GM12872 (cell line): ENCODE data around the gene MVB12B.

Experiments used
- TF ChIP-seq, protein P1 (sequence below): IDR thresholded peaks from 3 replicates; pipeline ENCODE4 v1.5.1; 2011; ENCODE audit warnings: low read depth, mild to moderate bottlenecking, low read length, moderate library complexity; ENCODE audit not compliant: insufficient read depth

The MVB12B gene

DNA sequence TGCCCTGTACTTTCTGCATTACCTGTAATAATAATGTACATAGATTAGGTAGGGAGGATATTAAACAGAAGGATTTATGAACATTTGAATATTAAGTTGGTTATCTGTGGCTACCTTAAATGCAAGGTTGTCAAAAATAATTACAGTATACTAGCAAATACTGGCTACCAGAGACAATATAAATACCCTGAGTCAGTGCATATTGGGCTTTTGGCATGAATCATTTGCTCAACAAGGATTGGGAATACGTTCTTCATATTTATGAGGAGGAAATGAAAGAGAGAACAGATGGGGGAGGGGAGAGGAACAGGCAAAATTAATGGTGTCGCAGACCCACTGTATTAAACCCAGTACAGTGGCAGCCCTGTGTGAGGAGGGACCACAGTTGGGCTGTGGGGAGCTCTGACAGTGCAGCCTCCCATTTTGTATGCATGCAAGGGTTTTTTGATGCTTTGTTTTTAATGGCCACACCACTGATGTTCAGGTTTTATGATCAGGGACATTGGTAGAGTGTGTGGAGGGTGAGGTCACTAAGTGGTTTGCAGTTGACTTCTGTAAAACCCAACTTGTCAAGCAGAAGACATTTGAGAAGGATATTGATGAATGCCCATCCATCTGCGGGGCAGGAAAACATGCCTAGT, 56.9 kb downstream of the MVB12B start:
- TF ChIP-seq, protein P1, sequence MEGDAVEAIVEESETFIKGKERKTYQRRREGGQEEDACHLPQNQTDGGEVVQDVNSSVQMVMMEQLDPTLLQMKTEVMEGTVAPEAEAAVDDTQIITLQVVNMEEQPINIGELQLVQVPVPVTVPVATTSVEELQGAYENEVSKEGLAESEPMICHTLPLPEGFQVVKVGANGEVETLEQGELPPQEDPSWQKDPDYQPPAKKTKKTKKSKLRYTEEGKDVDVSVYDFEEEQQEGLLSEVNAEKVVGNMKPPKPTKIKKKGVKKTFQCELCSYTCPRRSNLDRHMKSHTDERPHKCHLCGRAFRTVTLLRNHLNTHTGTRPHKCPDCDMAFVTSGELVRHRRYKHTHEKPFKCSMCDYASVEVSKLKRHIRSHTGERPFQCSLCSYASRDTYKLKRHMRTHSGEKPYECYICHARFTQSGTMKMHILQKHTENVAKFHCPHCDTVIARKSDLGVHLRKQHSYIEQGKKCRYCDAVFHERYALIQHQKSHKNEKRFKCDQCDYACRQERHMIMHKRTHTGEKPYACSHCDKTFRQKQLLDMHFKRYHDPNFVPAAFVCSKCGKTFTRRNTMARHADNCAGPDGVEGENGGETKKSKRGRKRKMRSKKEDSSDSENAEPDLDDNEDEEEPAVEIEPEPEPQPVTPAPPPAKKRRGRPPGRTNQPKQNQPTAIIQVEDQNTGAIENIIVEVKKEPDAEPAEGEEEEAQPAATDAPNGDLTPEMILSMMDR: no peak

DNA sequence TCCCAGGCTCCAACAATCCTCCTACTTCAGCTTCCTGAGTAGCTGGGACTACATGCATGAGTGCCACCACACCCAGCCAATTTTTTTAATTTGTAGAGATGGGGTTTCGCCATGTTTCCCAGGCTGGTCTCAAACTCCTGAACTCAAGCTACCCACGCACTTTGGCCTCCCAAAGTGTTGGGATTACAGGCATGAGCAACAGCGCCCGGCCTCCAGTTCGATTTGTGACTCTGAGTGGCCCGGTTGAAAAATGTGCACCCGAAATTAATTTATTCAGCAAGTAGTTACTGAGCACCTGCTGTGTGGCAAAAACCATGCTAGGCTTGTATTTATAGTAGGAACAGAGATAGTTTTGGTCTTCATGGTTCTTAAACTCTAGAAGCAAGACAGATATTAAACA, 58.3 kb downstream of the MVB12B start:
- TF ChIP-seq, protein P1: no peak

DNA sequence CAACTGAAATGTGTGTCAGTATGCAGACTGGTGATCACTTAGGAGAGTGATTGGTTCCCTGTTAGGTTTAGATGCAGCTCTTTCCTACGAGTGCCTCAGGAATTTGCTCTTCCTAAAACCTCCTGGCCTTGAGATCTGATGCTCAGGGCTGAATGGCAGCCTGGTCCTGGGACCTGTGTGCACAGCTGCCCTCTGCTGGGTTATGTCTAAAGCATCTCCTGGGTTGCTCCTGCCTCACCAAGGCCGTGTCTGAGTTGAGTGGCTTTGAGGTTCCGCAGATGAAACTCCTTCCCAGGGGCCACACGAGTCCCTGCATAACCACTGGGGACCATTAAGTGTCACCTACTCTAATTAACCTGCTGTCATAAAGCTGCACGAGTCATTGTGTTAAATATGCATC, 59.5 kb downstream of the MVB12B start:
- TF ChIP-seq, protein P1: peak; percentile 30; the same call in 1 of the 3 replicates

DNA sequence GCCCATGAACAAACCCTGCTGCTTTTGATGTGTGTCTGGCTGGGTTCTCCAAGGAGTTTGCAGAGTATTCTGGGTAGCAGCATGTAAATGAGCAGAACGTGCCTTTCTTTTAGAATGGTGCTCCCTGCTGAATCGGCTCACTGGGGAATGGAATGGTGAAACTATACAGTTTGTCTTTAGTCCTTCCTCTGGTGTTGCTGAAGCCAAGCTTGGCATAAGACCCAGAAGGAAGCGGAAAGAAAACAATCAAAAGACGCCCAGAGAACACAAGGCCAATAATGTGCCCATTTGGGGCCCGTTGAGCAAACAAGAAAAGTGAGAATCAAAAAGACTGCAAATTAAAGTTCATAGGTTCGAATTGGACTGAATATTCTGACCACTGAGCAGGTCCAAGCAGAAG, 60.1 kb downstream of the MVB12B start:
- TF ChIP-seq, protein P1: no peak

DNA sequence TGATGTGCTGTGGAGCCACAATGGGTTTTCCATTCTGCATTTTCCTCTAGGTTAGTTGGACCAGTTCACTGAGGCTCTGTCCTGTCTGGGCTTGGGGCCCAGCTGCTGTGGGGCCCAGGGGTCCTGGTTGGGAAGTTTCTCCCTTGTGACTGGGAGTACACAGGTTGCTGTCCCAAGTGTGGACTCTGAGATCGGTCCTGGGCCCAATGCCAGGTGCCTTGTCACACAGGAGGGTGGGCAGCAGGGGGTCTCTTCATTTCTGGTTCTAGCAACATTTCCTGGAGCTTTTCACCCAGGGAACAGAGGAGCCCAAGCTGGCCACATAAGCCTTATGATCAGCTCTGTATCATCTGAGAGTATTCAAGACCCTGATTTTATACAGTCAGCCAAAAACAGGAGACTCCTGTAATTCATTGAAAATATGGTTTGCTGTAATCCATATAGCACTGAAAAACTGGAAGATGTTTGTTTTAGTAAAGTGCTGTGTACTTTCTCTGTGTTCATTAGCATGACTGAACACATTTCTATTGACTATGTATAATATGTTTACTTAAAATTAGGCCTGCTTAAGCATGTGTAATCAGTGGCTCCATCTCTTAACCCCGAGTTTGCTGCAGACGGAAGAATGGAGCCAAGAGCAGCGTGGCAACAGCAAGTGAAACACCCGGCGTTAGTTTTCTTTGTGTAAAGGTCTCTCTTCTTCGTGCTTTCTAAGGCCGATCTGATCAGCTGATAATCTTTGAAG, 62.5 kb downstream of the MVB12B start:
- TF ChIP-seq, protein P1: no peak

DNA sequence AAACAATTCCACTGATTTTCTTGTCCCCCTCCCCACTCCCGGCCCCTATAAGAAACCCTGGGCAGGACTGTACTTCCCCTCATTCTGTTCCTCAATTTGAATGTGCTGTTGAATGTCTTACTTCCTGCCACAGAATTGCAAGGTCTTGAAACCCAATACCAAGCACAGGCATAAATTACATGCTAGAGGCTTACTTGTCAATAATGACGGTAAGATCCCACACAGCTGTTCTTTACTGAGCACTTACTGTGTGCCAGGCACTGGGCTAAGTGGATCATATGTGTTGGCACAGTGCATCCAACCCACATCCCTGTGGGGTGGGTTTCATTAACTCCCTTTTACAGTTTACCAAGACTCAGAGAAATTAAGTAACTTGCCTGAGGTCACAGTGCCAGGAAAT, 63.4 kb downstream of the MVB12B start:
- TF ChIP-seq, protein P1: no peak

DNA sequence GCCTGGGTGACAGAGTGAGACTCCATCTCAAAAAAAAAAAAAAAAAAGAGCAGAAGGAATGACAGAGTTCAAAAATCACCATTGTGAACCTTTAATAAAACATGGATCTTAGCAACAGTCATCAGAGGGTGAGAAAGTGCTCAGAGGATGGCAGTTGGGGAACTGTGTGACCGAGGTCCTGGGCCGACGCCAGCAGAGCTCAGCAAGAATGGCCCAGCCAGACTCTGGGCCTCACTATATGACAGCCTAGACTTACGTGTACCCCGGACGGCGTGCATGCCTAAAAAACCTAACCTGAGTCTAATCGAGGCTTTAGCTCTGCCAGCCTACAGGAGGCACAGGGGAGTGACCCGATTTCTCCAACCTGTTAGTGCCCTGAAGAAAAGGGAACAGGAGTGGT, 64.3 kb downstream of the MVB12B start:
- TF ChIP-seq, protein P1: no peak
